B cell (primary cell): ENCODE data around the gene MLF2. TPM values are rescaled to one million over a fixed set of nuclear protein-coding genes. Genes with fewer than 3 reads are reported as not detected.

Source experiments
- ATAC-seq: fragments of 200-7000 bp; cut with Tn5 transposase; one replicate; pipeline ENCODE4 v1.10.0; 2021; ENCODE audit warnings: low read depth, mild to moderate bottlenecking, moderate number of reproducible peaks, moderate library complexity
- CTCF ChIA-PET: fragments of 350-600 bp; sonication (Branson Sonifier 250); formaldehyde crosslinking; loops from one replicate; lab custom pipeline; 2021; ENCODE audit warnings: antibody characterized with exemption, inconsistent platforms; lab: Charles Lee
- POLR2A ChIA-PET: fragments of 350-600 bp; sonication (Branson Sonifier 250); formaldehyde crosslinking; loops from one replicate; lab custom pipeline; 2021; ENCODE audit warnings: antibody characterized with exemption; lab: Charles Lee
- DNase-seq: peaks from one replicate; pipeline ENCODE4 v3.0.0; 2013
- H2AFZ ChIP-seq: 2 replicates; pipeline ENCODE4 v1.6.1; 2012; ENCODE audit warnings: mild to moderate bottlenecking, low read depth, low read length; ENCODE audit not compliant: insufficient read depth, poor library complexity, severe bottlenecking
- H3K27ac ChIP-seq, 2 donors: 1 replicate in 1 of 2; 2 replicates in 1 of 2; pipeline ENCODE4 v1.5.1; 2012 to 2013; ENCODE audit warnings: low read length in 2 of 2, mild to moderate bottlenecking in 2 of 2, moderate library complexity in 1 of 2
- H3K27me3 ChIP-seq, 4 experiments: fragments of 200-600 bp in 1 of 4; sonication (generic) in 1 of 4; replicated peaks in 1 of 4; 1 replicate in 2 of 4; 2 replicates in 2 of 4; pipeline versions ENCODE4 v1.6.1 to v1.7.0; 2013 to 2016; ENCODE audit warnings: low read length in 3 of 4, mild to moderate bottlenecking in 2 of 4, mixed read lengths in 1 of 4, moderate library complexity in 1 of 4; ENCODE audit not compliant: insufficient read depth in 4 of 4, control insufficient read depth in 3 of 4; ENCODE audit errors: control extremely low read depth in 1 of 4
- H3K36me3 ChIP-seq, 2 experiments: replicated peaks in 1 of 2; 1 replicate in 1 of 2; 2 replicates in 1 of 2; pipeline versions ENCODE4 v1.6.1 to v1.7.1; 2013; ENCODE audit warnings: low read length in 1 of 2; ENCODE audit not compliant: insufficient read depth in 2 of 2, control insufficient read depth in 1 of 2; ENCODE audit errors: control extremely low read depth in 1 of 2, extremely low read depth in 1 of 2
- H3K4me1 ChIP-seq, 2 donors: fragments of 200-600 bp in 1 of 2; sonication (generic) in 1 of 2; 1 replicate in 1 of 2; 2 replicates in 1 of 2; pipeline versions ENCODE4 v1.5.1 to v1.6.1; 2013 to 2017; ENCODE audit warnings: low read length in 2 of 2; ENCODE audit not compliant: control insufficient read depth in 2 of 2, insufficient read depth in 2 of 2
- H3K4me2 ChIP-seq: replicated peaks from 2 replicates; pipeline ENCODE3; 2012; ENCODE audit warnings: mild to moderate bottlenecking, low read depth, low read length; ENCODE audit not compliant: poor library complexity, severe bottlenecking
- H3K4me3 ChIP-seq, 5 experiments: fragments of 200-600 bp in 1 of 5; sonication (generic) in 1 of 5; 1 replicate in 3 of 5; 2 replicates in 2 of 5; pipeline versions ENCODE4 v1.5.1 to v1.7.0; 2011 to 2016; ENCODE audit warnings: low read length in 4 of 5, mild to moderate bottlenecking in 4 of 5, low read depth in 2 of 5, control low read depth in 1 of 5, moderate library complexity in 1 of 5; ENCODE audit not compliant: insufficient read depth in 1 of 5; ENCODE audit errors: control extremely low read depth in 1 of 5, extremely low read depth in 1 of 5
- H3K79me2 ChIP-seq: fragments of 200-600 bp; sonication (generic); one replicate; pipeline ENCODE4 v1.6.0; 2016; ENCODE audit warnings: low read length; ENCODE audit not compliant: control insufficient read depth, insufficient read depth
- H3K9ac ChIP-seq: fragments of 200-600 bp; sonication (generic); 2 replicates; pipeline ENCODE4 v1.6.1; 2017; ENCODE audit warnings: mild to moderate bottlenecking, low read length, moderate library complexity
- H3K9me3 ChIP-seq, 3 donors: one replicate each; pipeline versions ENCODE4 v1.6.1 to v1.7.1; 2013; ENCODE audit warnings: low read length in 2 of 3; ENCODE audit not compliant: control insufficient read depth in 2 of 3, insufficient read depth in 1 of 3; ENCODE audit errors: control extremely low read depth in 1 of 3
- H4K20me1 ChIP-seq: 2 replicates; pipeline ENCODE4 v1.6.0; 2012; ENCODE audit warnings: mild to moderate bottlenecking, low read length; ENCODE audit not compliant: insufficient read depth, control insufficient read depth, poor library complexity, severe bottlenecking
- H3K27ac Mint-ChIP-seq: one replicate; pipeline ENCODE4 v1.8.0; 2021; ENCODE audit warnings: mixed read lengths
- H3K27me3 Mint-ChIP-seq: one replicate; pipeline ENCODE4 v1.8.0; 2021; ENCODE audit warnings: mixed read lengths
- H3K4me1 Mint-ChIP-seq: one replicate; pipeline ENCODE4 v1.8.0; 2021; ENCODE audit warnings: mixed read lengths
- H3K4me3 Mint-ChIP-seq: one replicate; pipeline ENCODE4 v1.8.0; 2021; ENCODE audit warnings: mixed read lengths
- H3K9me3 Mint-ChIP-seq: one replicate; pipeline ENCODE4 v1.8.0; 2022; ENCODE audit warnings: mixed read lengths; ENCODE audit not compliant: insufficient read depth
- EZH2 ChIP-seq: IDR thresholded peaks from 2 replicates; pipeline ENCODE4 v1.6.1; 2012; ENCODE audit warnings: borderline replicate concordance, low read depth, mild to moderate bottlenecking, moderate library complexity, low read length; ENCODE audit not compliant: insufficient read depth, poor library complexity, severe bottlenecking
- WGBS: methylation state at CpG from one replicate; pipeline ENCODE4 v1.1.5; 2013; ENCODE audit warnings: missing lambda C conversion rate; ENCODE audit not compliant: insufficient coverage; 5-methylcytosine and 5-hydroxymethylcytosine counted together
- intact Hi-C: fragments of 100-400 bp; cut with micrococcal nuclease; formaldehyde crosslinking; loops from one replicate; pipeline ENCODE4 v1.10.0; 2022
- polyA plus RNA-seq: library from polyadenylated mRNA; depleted of rRNA; stranded (reverse); fragments of >200 nt; gene quantifications from 2 replicates; pipeline ENCODE4 v1.2.3, GENCODE V29; 2012
- total RNA-seq, 2 donors: library from RNA; stranded (reverse); fragments of 120-200 nt in 1 of 2; gene quantifications; 1 replicate in 1 of 2; 2 replicates in 1 of 2; pipeline versions ENCODE4 v1.2.3 to v1.2.4, GENCODE V29; 2013 to 2022
- TF ChIP-seq, protein P1 (sequence below): fragments of 200-600 bp; IDR thresholded peaks from one replicate; pipeline ENCODE4 v1.8.0; 2022; ENCODE audit warnings: antibody characterized with exemption, mild to moderate bottlenecking

MLF2 gene
- total and polyA plus RNA-seq, 2 donors (not counting 1 experiment from before 2014, with no cell fraction given): 97.2 to 190 TPM

DNA sequence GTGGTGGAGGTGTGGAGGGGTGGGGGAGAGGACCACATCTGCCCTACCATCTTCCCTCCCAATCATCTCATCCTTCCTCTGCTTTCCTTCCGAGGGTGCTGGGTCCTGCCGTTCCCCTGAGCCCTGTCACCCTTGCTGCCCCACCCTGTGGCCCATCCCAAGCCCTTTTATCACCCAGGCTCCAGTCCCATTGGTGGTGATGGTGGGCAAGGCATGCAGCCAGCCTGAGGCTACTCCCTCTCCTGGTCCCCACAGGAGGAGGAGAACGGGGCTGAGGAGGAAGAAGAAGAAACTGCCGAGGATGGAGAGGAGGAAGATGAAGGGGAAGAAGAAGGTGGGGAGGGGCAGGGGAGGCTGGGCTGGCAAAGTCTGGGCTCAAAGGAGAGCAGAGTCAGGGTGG, 16.7 kb upstream of the MLF2 start:
- ChIA-PET POLR2A (no interaction called here), CTCF (interaction anchor here (1.2 to 6.0 kb wide), 2 partner anchors 9 to 15 kb away, joined by 4 to 85 read pairs; partner anchors contain the start of gene MLF2)
- no peak overlapping the region for H3K4me2 ChIP-seq
- H3K9me3 Mint-ChIP-seq: no peaks in the 10 kb centered on the region
- H3K27me3 ChIP-seq: peaks cover 0 to 81% (median 41%) of the 10 kb centered on the region in 4 experiments
- DNase-seq: no peak
- peaks cover 41 to 54% of the 10 kb centered on the region in 2 donors for H3K4me1 ChIP-seq
- TF ChIP-seq, protein P1, sequence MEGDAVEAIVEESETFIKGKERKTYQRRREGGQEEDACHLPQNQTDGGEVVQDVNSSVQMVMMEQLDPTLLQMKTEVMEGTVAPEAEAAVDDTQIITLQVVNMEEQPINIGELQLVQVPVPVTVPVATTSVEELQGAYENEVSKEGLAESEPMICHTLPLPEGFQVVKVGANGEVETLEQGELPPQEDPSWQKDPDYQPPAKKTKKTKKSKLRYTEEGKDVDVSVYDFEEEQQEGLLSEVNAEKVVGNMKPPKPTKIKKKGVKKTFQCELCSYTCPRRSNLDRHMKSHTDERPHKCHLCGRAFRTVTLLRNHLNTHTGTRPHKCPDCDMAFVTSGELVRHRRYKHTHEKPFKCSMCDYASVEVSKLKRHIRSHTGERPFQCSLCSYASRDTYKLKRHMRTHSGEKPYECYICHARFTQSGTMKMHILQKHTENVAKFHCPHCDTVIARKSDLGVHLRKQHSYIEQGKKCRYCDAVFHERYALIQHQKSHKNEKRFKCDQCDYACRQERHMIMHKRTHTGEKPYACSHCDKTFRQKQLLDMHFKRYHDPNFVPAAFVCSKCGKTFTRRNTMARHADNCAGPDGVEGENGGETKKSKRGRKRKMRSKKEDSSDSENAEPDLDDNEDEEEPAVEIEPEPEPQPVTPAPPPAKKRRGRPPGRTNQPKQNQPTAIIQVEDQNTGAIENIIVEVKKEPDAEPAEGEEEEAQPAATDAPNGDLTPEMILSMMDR: no peak
- TF ChIP-seq EZH2: no peak
- no peak overlapping the region for H3K4me3 ChIP-seq
- no peak overlapping the region for H3K4me3 Mint-ChIP-seq
- H2AFZ ChIP-seq: no peak overlapping the region
- H3K9me3 ChIP-seq: peaks cover 0 to 16% (median 0%) of the 10 kb centered on the region in 3 donors
- H3K27ac ChIP-seq: no peak overlapping the region
- H4K20me1 ChIP-seq: no peaks in the 10 kb centered on the region
- ATAC-seq: no peak
- no peaks in the 10 kb centered on the region for H3K79me2 ChIP-seq
- peaks cover 34% of the 10 kb centered on the region for H3K4me1 Mint-ChIP-seq
- WGBS: no CpG with 5 or more reads among the region's 4 CpGs
- intact Hi-C loops: loop anchor here (5.0 kb wide), 1 partner anchor 83 kb away; the partner anchor contains the start of genes CDCA3 and USP5
- H3K27me3 Mint-ChIP-seq: peaks cover 57% of the 10 kb centered on the region
- no peak overlapping the region for H3K27ac Mint-ChIP-seq
- H3K9ac ChIP-seq: no peak overlapping the region
- H3K36me3 ChIP-seq: no peaks in the 10 kb centered on the region

DNA sequence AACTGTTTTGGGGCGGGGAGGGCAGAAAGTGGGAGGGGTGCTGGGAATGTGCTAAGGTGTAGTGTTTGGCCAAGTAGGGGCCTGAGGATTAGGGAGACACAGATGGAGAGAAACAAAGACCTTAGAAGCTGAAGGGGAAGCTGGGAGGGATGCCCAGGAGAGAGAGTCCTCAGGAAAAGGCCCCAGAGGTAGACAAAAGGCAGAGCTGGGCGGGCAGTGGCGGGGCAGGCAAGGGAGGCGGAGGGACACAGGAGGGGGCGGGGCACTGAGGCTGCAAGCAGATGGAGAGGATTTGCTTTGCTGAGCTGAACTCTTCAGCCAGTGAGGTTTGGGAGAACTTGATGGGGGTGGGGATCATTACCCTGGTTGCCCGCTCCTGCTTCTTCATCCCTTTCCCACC, 16.0 kb upstream of the MLF2 start:
- ATAC-seq: no peak
- Histone ChIP-seq H3K27ac (no peak overlapping the region), H4K20me1 (no peaks in the 10 kb centered on the region), H2AFZ (no peak overlapping the region), H3K79me2 (no peaks in the 10 kb centered on the region), H3K36me3 (no peaks in the 10 kb centered on the region), H3K9ac (no peak overlapping the region), H3K9me3 (peaks cover 0 to 10% (median 0%) of the 10 kb centered on the region in 3 donors), H3K4me2 (no peak overlapping the region), H3K4me3 (no peak overlapping the region), H3K27me3 (peaks cover 0 to 81% (median 39%) of the 10 kb centered on the region in 4 experiments), H3K4me1 (peaks cover 47 to 58% of the 10 kb centered on the region in 2 donors)
- TF ChIP-seq, protein P1: no peak
- no peak for TF ChIP-seq EZH2
- ChIA-PET POLR2A (no interaction called here), CTCF (interaction anchor here (6.0 kb wide), 1 partner anchor 14 kb away, joined by 85 read pairs; the partner anchor contains the start of gene MLF2)
- peak overlapping the region; percentile 1 for H3K4me3 Mint-ChIP-seq
- peaks cover 41% of the 10 kb centered on the region for H3K4me1 Mint-ChIP-seq
- no peaks in the 10 kb centered on the region for H3K9me3 Mint-ChIP-seq
- no peak for DNase-seq
- H3K27me3 Mint-ChIP-seq: peaks cover 57% of the 10 kb centered on the region
- WGBS: 86% methylated on average over 3 of the region's 6 CpGs
- intact Hi-C loops: loop anchor here (5.0 kb wide), 1 partner anchor 83 kb away; the partner anchor contains the start of genes CDCA3 and USP5
- no peak overlapping the region for H3K27ac Mint-ChIP-seq
